Ishikawa (cell line): ENCODE data around the gene FPR2.

Experiments used
- EP300 ChIP-seq: IDR thresholded peaks from 2 replicates; pipeline ENCODE4 v1.6.1; 2012; ENCODE audit warnings: borderline replicate concordance
- YY1 ChIP-seq: IDR thresholded peaks from 2 replicates; pipeline ENCODE4 v1.6.1; 2012; ENCODE audit warnings: low read depth
- TF ChIP-seq, protein P1 (sequence below): IDR thresholded peaks from 2 replicates; pipeline ENCODE4 v1.6.1; 2012

DNA sequence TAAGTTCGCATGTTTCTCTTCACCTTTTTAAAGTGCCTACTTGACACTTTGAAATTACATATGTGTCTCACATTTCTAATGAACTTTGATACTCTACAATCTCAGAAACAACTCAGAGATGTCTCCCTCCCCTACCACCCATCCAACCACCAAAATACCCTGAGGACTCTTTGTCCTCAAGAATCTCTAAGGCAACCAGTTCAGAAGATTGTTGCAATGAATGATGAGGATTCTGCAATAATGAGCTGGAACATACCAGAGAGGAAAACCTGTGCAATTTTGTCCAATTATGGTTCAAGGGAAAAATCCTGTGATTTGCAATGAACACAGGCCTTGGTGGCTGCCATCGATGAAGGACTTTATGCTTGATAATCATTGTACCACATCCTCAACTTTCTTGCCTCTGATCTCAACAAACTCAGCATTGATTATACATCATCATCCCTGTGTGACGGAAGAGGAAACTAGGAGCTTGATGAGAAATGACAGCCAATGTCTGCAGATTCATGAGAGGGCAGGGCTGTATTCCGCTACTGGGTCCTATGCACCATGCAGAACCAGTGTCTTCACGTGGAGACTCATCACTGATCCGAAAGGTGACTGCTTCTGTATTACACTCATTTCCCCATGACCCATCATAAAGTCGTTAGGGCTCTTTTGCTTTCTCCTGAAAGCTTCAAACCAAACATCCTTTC lies 10.4 kb upstream of the FPR2 start:
- no peak for TF ChIP-seq EP300
- TF ChIP-seq, protein P1, sequence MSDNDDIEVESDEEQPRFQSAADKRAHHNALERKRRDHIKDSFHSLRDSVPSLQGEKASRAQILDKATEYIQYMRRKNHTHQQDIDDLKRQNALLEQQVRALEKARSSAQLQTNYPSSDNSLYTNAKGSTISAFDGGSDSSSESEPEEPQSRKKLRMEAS: no peak
- no peak for TF ChIP-seq YY1
